Small intestine (tissue), 7 donors: Measurements from ENCODE around the gene EARS2. TPM values are rescaled to one million over a fixed set of nuclear protein-coding genes. Genes with fewer than 3 reads are reported as not detected.

Experiments used
- DNase-seq, 2 donors: peaks; one replicate each; pipeline versions ENCODE4 v3.0.0 to v3.0.0-alpha.2; 2013
- FAIRE-seq: peaks from 2 replicates; lab custom pipeline; 2012; peaks lifted over from hg19 to GRCh38; lab: Jason Lieb, UNC
- H3K27ac ChIP-seq, 3 donors: one replicate each; pipeline ENCODE4 v1.5.1; 2013; ENCODE audit warnings: low read length in 2 of 3, mild to moderate bottlenecking in 2 of 3, control low read depth in 1 of 3, inconsistent platforms in 1 of 3, low read depth in 1 of 3, moderate library complexity in 1 of 3
- H3K27me3 ChIP-seq, 3 donors: one replicate each; pipeline ENCODE4 v1.6.1; 2013; ENCODE audit warnings: low read length in 3 of 3, inconsistent platforms in 1 of 3; ENCODE audit not compliant: control insufficient read depth in 3 of 3, insufficient read depth in 3 of 3
- H3K36me3 ChIP-seq, 3 donors: one replicate each; pipeline ENCODE4 v1.6.1; 2013; ENCODE audit warnings: low read length in 3 of 3, inconsistent platforms in 1 of 3, low read depth in 1 of 3, mild to moderate bottlenecking in 1 of 3, moderate library complexity in 1 of 3; ENCODE audit not compliant: control insufficient read depth in 3 of 3, insufficient read depth in 2 of 3
- H3K4me1 ChIP-seq, 3 donors: one replicate each; pipeline ENCODE4 v1.6.1; 2013; ENCODE audit warnings: low read length in 2 of 3, inconsistent platforms in 1 of 3, low read depth in 1 of 3, mild to moderate bottlenecking in 1 of 3, moderate library complexity in 1 of 3; ENCODE audit not compliant: control insufficient read depth in 3 of 3, insufficient read depth in 2 of 3
- H3K4me3 ChIP-seq, 3 donors: one replicate each; pipeline ENCODE4 v1.5.1; 2013; ENCODE audit warnings: low read length in 3 of 3, control low read depth in 1 of 3, inconsistent platforms in 1 of 3, low read depth in 1 of 3, mild to moderate bottlenecking in 1 of 3, moderate library complexity in 1 of 3
- H3K9me3 ChIP-seq, 2 donors: one replicate each; pipeline ENCODE4 v1.6.1; 2013; ENCODE audit warnings: low read depth in 1 of 2, low read length in 1 of 2; ENCODE audit not compliant: control insufficient read depth in 2 of 2, insufficient read depth in 1 of 2
- WGBS, 3 donors: extraction: QIAGEN DNeasy Blood & Tissue Kit; methylation state at CpG; one replicate each; pipeline ENCODE4 v1.1.7; 2013; 5-methylcytosine and 5-hydroxymethylcytosine counted together
- polyA plus RNA-seq, 4 donors: library from polyadenylated mRNA; stranded (reverse) in 3 of 4; unstranded in 1 of 4; fragments of 200-250 nt in 3 of 4; fragments of 120-200 nt in 1 of 4; gene quantifications; one replicate each; pipeline versions ENCODE4 v1.2.1 to v1.2.3, GENCODE V29; 2013
- donor health status: healthy with polysubstance abuse.
- donor health status: control.
- donor health status: control.
- donor health status: Bipolar disorder and iron deficiency.
- donor health status: healthy.

EARS2 gene
- polyA plus RNA-seq, 4 donors = 2.4 to 26.2 (median 11.9) TPM

DNA sequence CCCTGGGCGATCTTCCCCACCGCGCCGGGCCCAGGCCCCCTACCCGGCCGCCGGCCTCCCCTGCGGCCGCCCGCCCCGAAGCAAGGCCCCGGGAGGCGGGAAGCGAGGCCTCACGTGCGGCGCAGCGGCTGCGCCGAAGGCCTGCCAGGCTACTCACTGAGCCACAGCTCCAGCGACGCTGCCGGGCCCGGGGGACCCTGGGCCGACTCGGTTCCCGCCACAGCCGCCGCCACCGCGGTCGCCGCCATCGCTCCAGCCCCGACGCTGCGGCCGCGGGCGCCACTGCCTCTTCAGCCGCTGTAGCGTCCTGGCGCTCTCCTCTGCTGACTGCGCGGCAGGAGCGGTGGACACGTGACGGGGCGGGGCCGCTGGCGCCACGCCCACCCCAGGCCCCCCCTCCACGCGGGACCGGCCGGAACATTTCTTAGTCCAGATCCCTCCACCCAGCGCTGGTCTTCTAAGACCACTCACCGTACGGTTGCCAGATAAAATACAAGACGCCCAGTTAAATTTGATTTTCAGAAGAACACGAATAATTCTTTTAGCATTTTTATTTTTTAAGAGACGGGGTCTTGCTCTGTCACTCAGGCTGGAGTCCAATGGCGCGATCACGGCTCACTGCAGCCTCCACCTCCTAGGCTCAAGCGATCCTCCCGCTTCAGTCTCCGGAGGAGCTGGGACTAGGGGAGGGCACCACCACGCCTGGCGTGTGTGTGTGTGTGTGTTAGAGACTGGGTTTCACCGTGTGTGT is 46.8 kb downstream of the EARS2 start, which contains the start of gene GGA2:
Gene GGA2 (minus strand): TSS at position 331 of the 751 bp plus-strand sequence. CDS start 83 bp downstream, at position 248.
- WGBS, 3 donors = 0 to 1% (median 1%) methylated on average over 35 to 71 of the region's 71 CpGs

DNA sequence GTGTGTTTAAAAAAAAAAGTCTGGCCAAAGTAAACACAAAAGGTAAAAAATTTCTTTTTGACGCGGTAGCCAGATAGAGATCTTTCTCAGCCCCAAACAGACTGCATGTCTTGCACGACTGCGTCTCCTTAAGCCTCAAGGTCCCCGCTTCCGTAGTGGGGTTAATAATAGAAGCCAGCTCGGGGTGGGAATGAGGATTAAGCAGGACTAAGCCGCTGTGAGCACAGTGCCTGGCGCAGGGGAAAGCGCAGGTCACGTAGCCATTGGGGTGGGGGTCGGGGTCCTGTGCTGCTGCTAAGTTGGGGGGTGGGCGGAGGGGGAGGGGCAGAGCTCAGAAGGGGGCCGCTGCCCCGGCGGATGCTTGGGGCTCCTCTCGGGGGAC is 47.4 kb downstream of the EARS2 start:
- FAIRE-seq (no peak), DNase-seq (peak; percentile 35 to 56)
- Histone ChIP-seq H3K36me3 (peaks cover 0 to 10% (median 0%) of the 10 kb centered on the region in 3 donors), H3K4me3 (peak overlapping the region; percentile 63 to 88 (median 88)), H3K27me3 (no peaks in the 10 kb centered on the region), H3K9me3 (no peaks in the 10 kb centered on the region), H3K27ac (peak overlapping the region in 1 of 3 donors; percentile 85), H3K4me1 (peaks cover 0 to 9% (median 1%) of the 10 kb centered on the region in 3 donors)
- WGBS, 3 donors = 0% methylated on average over 10 to 17 of the region's 17 CpGs

More for the DNA sequence above, 46.8 kb downstream of the EARS2 start, which contains the start of gene GGA2:
- H3K4me3 ChIP-seq = peak within 1 kb of the TSS; percentile 63 to 88 (median 88)
- peaks cover 0 to 4% (median 1%) of the 10 kb centered on the region in 3 donors for H3K4me1 ChIP-seq
- H3K36me3 ChIP-seq = peaks cover 0 to 8% (median 0%) of the 10 kb centered on the region in 3 donors
- no peak for FAIRE-seq
- H3K27ac ChIP-seq = peak within 1 kb of the TSS in 2 of 3 donors; percentile 32 to 85
- no peaks in the 10 kb centered on the region for H3K9me3 ChIP-seq
- peak; percentile 79 to 94 for DNase-seq
- H3K27me3 ChIP-seq = no peaks in the 10 kb centered on the region

DNA sequence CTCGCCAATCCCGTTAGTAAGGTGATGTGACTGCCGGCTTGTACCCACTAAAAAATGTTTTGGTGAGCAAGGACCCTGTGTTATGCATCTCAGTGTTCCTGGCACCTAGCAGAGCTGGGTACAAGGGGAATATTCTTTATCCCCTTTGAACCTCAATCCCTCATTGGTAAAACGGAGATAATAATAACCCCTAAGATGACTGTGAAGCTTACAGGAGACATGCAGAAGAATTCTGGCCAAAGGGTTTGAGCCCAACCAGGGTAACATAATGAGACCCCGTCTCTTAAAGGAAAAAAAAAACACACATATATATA is 47.8 kb downstream of the EARS2 start:
- no peaks in the 10 kb centered on the region for H3K9me3 ChIP-seq
- FAIRE-seq (no peak), DNase-seq (no peak)
- peak overlapping the region; percentile 63 to 88 (median 88) for H3K4me3 ChIP-seq
- WGBS, 3 donors = 1 to 8% (median 3%) methylated on average over 5 of the region's 5 CpGs
- H3K27ac ChIP-seq = no peak overlapping the region
- no peaks in the 10 kb centered on the region for H3K27me3 ChIP-seq
- H3K4me1 ChIP-seq = peaks cover 0 to 12% (median 2%) of the 10 kb centered on the region in 3 donors
- peaks cover 0 to 10% (median 0%) of the 10 kb centered on the region in 3 donors for H3K36me3 ChIP-seq

GRCh38 chr16:23508589-23509440 is 48.3 kb downstream of the EARS2 start:
- WGBS, 3 donors = 20 to 30% (median 20%) methylated on average over 28 of the region's 28 CpGs
- H3K27me3 ChIP-seq = no peaks in the 10 kb centered on the region
- H3K4me3 ChIP-seq = peak overlapping the region; percentile 63 to 88 (median 88)
- no peak for FAIRE-seq
- peaks cover 0 to 16% (median 3%) of the 10 kb centered on the region in 3 donors for H3K4me1 ChIP-seq
- peak; percentile 26 to 44 for DNase-seq
- H3K27ac ChIP-seq = no peak overlapping the region
- no peaks in the 10 kb centered on the region for H3K9me3 ChIP-seq
- peaks cover 0 to 8% (median 0%) of the 10 kb centered on the region in 3 donors for H3K36me3 ChIP-seq

- H3K4me1 ChIP-seq = peaks cover 0 to 19% (median 3%) of the 10 kb centered on the region in 3 donors
- WGBS, 3 donors = 93 to 98% (median 97%) methylated on average over 8 of the region's 8 CpGs
- peaks cover 0 to 12% (median 0%) of the 10 kb centered on the region in 3 donors for H3K36me3 ChIP-seq
- no peak overlapping the region for H3K27ac ChIP-seq
- FAIRE-seq = no peak
- H3K27me3 ChIP-seq = no peaks in the 10 kb centered on the region
- H3K4me3 ChIP-seq = no peak overlapping the region
- no peak for DNase-seq
- no peaks in the 10 kb centered on the region for H3K9me3 ChIP-seq
Measured at GRCh38 chr16:23506606-23506994, 50.5 kb downstream of the EARS2 start.

GRCh38 chr16:23505671-23506605 is 51.2 kb downstream of the EARS2 start:
- Histone ChIP-seq H3K9me3 (no peaks in the 10 kb centered on the region), H3K36me3 (peaks cover 0 to 12% (median 0%) of the 10 kb centered on the region in 3 donors), H3K27me3 (no peaks in the 10 kb centered on the region), H3K27ac (no peak overlapping the region), H3K4me3 (no peak overlapping the region), H3K4me1 (peaks cover 3 to 19% (median 5%) of the 10 kb centered on the region in 3 donors)
- FAIRE-seq (no peak), DNase-seq (no peak)
- WGBS, 3 donors = 76 to 81% (median 80%) methylated on average over 7 of the region's 7 CpGs

GRCh38 chr16:23505180-23505665 is 51.9 kb downstream of the EARS2 start:
- DNase-seq = no peak
- Histone ChIP-seq H3K4me1 (peaks cover 3 to 19% (median 10%) of the 10 kb centered on the region in 3 donors), H3K9me3 (no peaks in the 10 kb centered on the region), H3K27me3 (no peaks in the 10 kb centered on the region), H3K36me3 (peaks cover 0 to 16% (median 0%) of the 10 kb centered on the region in 3 donors), H3K27ac (peak overlapping the region in 1 of 3 donors; percentile 43), H3K4me3 (no peak overlapping the region)
- 85 to 94% (median 90%) methylated on average over 9 of the region's 9 CpGs for WGBS, 3 donors
- no peak for FAIRE-seq
